GM12878 (cell line): Measurements from ENCODE around the gene FOSL1. TPM values are rescaled to one million over a fixed set of nuclear protein-coding genes. Genes with fewer than 3 reads are reported as not detected.

Experiments used
- ATAC-seq: fragments of 200-7000 bp; cut with Tn5 transposase; 3 replicates; pipeline ENCODE4 v1.9.1; 2020; ENCODE audit warnings: mild to moderate bottlenecking, moderate library complexity
- BruUV-seq: library from RNA; stranded (reverse); fragments of 400-500 nt; replicated peaks from 2 replicates; lab custom pipeline; 2021; lab: Mats Ljungman, UMichigan
- CTCF ChIA-PET: fragments of 300-600 bp; sonication (Branson Sonifier 250); formaldehyde crosslinking; extraction: SDS; loops from one replicate; lab custom pipeline; 2021; ENCODE audit warnings: inconsistent platforms; lab: Yijun Ruan, JAX
- POLR2A ChIA-PET: fragments of 350-600 bp; formaldehyde crosslinking; extraction: SDS; loops from one replicate; lab custom pipeline; 2021; ENCODE audit warnings: inconsistent platforms; lab: Charles Lee
- RAD21 ChIA-PET: fragments of 300-600 bp; sonication (Branson Sonifier 250); formaldehyde crosslinking; loops from one replicate; lab custom pipeline; 2023; ENCODE audit warnings: antibody characterized with exemption; ENCODE audit not compliant: unreplicated experiment; lab: Charles Lee
- SMC1A ChIA-PET: fragments of 300-600 bp; sonication (Branson Sonifier 250); formaldehyde crosslinking; loops from one replicate; lab custom pipeline; 2023; ENCODE audit not compliant: unreplicated experiment, uncharacterized antibody; lab: Charles Lee
- DNase-seq: peaks from one replicate; pipeline ENCODE4 v3.0.0-alpha.2; 2011; ENCODE audit warnings: low read depth, low spot score
- FAIRE-seq: peaks from 3 replicates; lab custom pipeline; 2011; peaks lifted over from hg19 to GRCh38; lab: Jason Lieb, UNC
- H2AFZ ChIP-seq: 2 replicates; pipeline ENCODE4 v1.6.0; 2011; ENCODE audit warnings: low read depth, low read length, control low read depth; ENCODE audit not compliant: control insufficient read depth
- H3K27ac ChIP-seq: 2 replicates; pipeline ENCODE4 v1.5.1; 2011; ENCODE audit warnings: control low read depth; ENCODE audit not compliant: control insufficient read depth, insufficient read depth
- H3K27me3 ChIP-seq, 2 experiments: replicated peaks in 1 of 2; 2 replicates each; pipeline versions ENCODE4 v1.6.0 to v1.6.1; 2011; ENCODE audit warnings: low read length in 1 of 2; ENCODE audit not compliant: control insufficient read depth in 2 of 2, insufficient read depth in 2 of 2
- H3K36me3 ChIP-seq, 2 experiments: 2 replicates each; pipeline ENCODE4 v1.5.1; 2011; ENCODE audit warnings: low read length in 1 of 2; ENCODE audit not compliant: control insufficient read depth in 2 of 2, insufficient read depth in 2 of 2
- H3K4me1 ChIP-seq: 2 replicates; pipeline ENCODE4 v1.6.1; 2011; ENCODE audit warnings: mild to moderate bottlenecking, low read length, moderate library complexity, mixed read lengths; ENCODE audit not compliant: control insufficient read depth, insufficient read depth
- H3K4me2 ChIP-seq: 2 replicates; pipeline ENCODE4 v1.6.0; 2011; ENCODE audit warnings: control low read depth; ENCODE audit not compliant: control insufficient read depth, insufficient read depth
- H3K4me3 ChIP-seq: fragments of 200-600 bp; sonication (generic); 2 replicates; pipeline ENCODE4 v1.5.1; 2016
- H3K79me2 ChIP-seq: 2 replicates; pipeline ENCODE4 v1.6.0; 2011; ENCODE audit warnings: low read length; ENCODE audit not compliant: control insufficient read depth, insufficient read depth
- H3K9ac ChIP-seq: 2 replicates; pipeline ENCODE4 v1.8.0; 2011; ENCODE audit warnings: low read length, control low read depth, mixed read lengths; ENCODE audit not compliant: control insufficient read depth, insufficient read depth
- H3K9me3 ChIP-seq: replicated peaks from 3 replicates; pipeline ENCODE4 v1.5.1; 2011; ENCODE audit warnings: mild to moderate bottlenecking, low read length; ENCODE audit not compliant: control insufficient read depth, insufficient read depth
- H4K20me1 ChIP-seq: 2 replicates; pipeline ENCODE4 v1.6.0; 2011; ENCODE audit not compliant: control insufficient read depth, insufficient read depth
- BRCA1 ChIP-seq: IDR thresholded peaks from 2 replicates; pipeline ENCODE4 v1.6.1; 2011; ENCODE audit warnings: low read depth, low read length, improper control_type of control experiment
- CBFB ChIP-seq: IDR thresholded peaks from 2 replicates; pipeline ENCODE4 v1.6.1; 2016; ENCODE audit warnings: antibody characterized with exemption, low read depth
- EP300 ChIP-seq, 2 experiments: fragments of 150-350 bp in 1 of 2; IDR thresholded peaks; 2 replicates each; pipeline ENCODE4 v1.6.1; 2011 to 2012; ENCODE audit warnings: low read depth in 2 of 2, low read length in 2 of 2, borderline replicate concordance in 1 of 2, improper control_type of control experiment in 1 of 2, inconsistent platforms in 1 of 2; ENCODE audit not compliant: control insufficient read depth in 1 of 2
- JUNB ChIP-seq: IDR thresholded peaks from 2 replicates; pipeline ENCODE4 v1.6.1; 2016; ENCODE audit warnings: antibody characterized with exemption, mild to moderate bottlenecking
- MEF2B ChIP-seq: fragments of 450-650 bp; IDR thresholded peaks from 2 replicates; pipeline ENCODE4 v1.6.1; 2018; ENCODE audit warnings: mild to moderate bottlenecking, moderate library complexity; ENCODE audit not compliant: partially characterized antibody, poor library complexity, severe bottlenecking
- MTA3 ChIP-seq: IDR thresholded peaks from 2 replicates; pipeline ENCODE4 v1.6.1; 2012; ENCODE audit warnings: low read length, inconsistent platforms, borderline replicate concordance
- NR2C1 ChIP-seq: fragments of 450-650 bp; IDR thresholded peaks from 2 replicates; pipeline ENCODE4 v1.6.1; 2017; ENCODE audit warnings: antibody characterized with exemption, mild to moderate bottlenecking, moderate library complexity
- POLR2A ChIP-seq: IDR thresholded peaks from 2 replicates; pipeline ENCODE4 v1.6.1; 2011; ENCODE audit warnings: low read depth, mild to moderate bottlenecking, low read length
- RUNX3 ChIP-seq: IDR thresholded peaks from 2 replicates; pipeline ENCODE4 v1.6.1; 2012; ENCODE audit warnings: low read length, inconsistent platforms
- WGBS: methylation state at CpG from one replicate; pipeline ENCODE4 v1.1.6; 2016; ENCODE audit warnings: low lambda C conversion rate; ENCODE audit not compliant: insufficient replicate concordance, insufficient coverage; ENCODE audit errors: missing lambda C conversion rate; 5-methylcytosine and 5-hydroxymethylcytosine counted together
- in situ Hi-C: fragments of 300-500 bp; cut with MboI; formaldehyde crosslinking; loops from 9 replicates; pipeline ENCODE4 v1.14.3; 2018; ENCODE audit warnings: mixed read lengths
- intact Hi-C: fragments of 100-400 bp; cut with micrococcal nuclease; formaldehyde crosslinking; loops from one replicate; pipeline ENCODE4 v1.14.2; 2022; ENCODE audit not compliant: unreplicated experiment
- polyA plus RNA-seq, 11 experiments: library from polyadenylated mRNA; depleted of rRNA in 4 of 11; unstranded in 6 of 11; stranded (reverse) in 5 of 11; fragments of >200 nt; fragmentation: Nextera tagmentation in 4 of 11; fragmentation: Illumina TruSeq in 1 of 11; extraction: Ambion mirVana in 4 of 11; extraction: Trizol in 1 of 11; gene quantifications; 1 replicate in 1 of 11; 2 replicates in 10 of 11; pipeline versions ENCODE4 v1.2.1 to v1.2.3, GENCODE V29; 2011 to 2016; ENCODE audit warnings: inconsistent platforms in 2 of 11, missing spikeins in 2 of 11, low read depth in 1 of 11
- total RNA-seq, 4 experiments: library from RNA; depleted of rRNA in 3 of 4; stranded (reverse); fragments of >200 nt in 3 of 4; fragmentation: Illumina TruSeq in 1 of 4; extraction: Trizol in 1 of 4; gene quantifications; 2 replicates each; pipeline versions ENCODE4 v1.2.1 to v1.2.3, GENCODE V29; 2013 to 2021
- TF ChIP-seq, protein P1 (sequence below): IDR thresholded peaks from 2 replicates; pipeline ENCODE4 v1.6.1; 2011; ENCODE audit warnings: low read depth, mild to moderate bottlenecking, low read length, moderate library complexity, borderline replicate concordance; ENCODE audit errors: extremely low read depth

The FOSL1 gene
- total and polyA plus RNA-seq, 10 of the 15 experiments (the other 5 are each of a cell fraction or from before 2014, with no cell fraction given) = 0.82 to 5.4 (median 2.1) TPM

DNA sequence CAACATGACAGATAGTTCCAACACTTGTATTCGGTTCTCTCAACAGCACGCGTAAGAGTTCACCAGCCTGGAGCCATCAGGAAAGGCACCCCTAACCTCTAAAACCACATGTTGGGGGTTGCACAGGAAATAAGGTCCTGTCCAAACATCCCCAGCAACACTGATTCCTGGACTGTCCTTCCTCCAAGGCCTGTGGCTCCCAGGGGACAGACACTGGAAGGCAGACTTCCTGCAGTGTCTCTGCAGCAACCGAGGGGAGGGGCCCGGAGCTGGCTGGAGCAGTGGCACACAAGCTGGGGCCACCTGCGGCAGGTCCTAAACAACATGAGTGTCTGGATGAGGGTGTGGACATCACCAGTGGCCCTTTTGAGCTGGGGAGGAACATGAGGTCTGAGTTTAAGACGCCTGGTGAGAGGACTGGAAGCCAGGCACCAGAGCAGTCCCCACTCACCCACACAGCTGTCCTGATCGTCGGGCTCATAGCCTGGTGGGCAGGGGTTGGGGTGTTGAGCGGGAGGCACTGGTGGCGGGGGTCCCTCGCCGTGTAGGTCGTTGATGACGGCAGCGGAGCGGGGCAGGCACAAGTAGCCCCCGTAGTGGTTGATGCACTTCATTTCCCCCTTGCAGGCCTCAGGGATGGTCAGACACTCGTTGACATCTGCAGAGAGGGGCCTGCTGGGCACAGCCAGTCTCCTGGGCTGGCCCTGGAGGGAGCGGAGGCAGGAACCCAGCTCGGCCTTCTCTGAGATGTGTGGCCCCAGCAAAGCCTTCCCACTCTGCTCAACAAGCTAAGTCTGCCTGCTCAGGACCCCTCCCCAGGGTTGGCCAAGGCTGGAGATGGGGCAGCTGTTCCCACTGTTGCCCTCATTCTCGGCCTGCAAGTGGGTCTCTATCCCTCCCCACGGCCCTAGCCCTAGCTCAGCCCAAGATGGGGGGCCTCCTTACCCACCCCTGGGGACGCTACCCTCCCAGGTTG is 29.2 kb downstream of the FOSL1 start:
- TF ChIP-seq MTA3 (0 out of 2 replicates have a peak, but pooled peaks have one; percentile 20), RUNX3 (0 out of 2 replicates have a peak, but pooled peaks have one; percentile 40), JUNB (no peak), EP300 (IDR thresholded peaks at IDR 0.05; ENCODE audit: borderline replicate concordance in 1 of 2, control insufficient read depth in 1 of 2, low read depth in 2 of 2, low read length in 2 of 2) (no peak), BRCA1 (no peak), POLR2A (peak; percentile 8; the same call in 1 of the 2 replicates), NR2C1 (no peak), MEF2B (peak; percentile 17), CBFB (peak; percentile 12; the same call in 1 of the 2 replicates)
- TF ChIP-seq, protein P1, sequence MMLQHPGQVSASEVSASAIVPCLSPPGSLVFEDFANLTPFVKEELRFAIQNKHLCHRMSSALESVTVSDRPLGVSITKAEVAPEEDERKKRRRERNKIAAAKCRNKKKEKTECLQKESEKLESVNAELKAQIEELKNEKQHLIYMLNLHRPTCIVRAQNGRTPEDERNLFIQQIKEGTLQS = no peak
- Histone ChIP-seq H3K4me2 (no peak overlapping the region), H3K9me3 (no peaks in the 10 kb centered on the region), H3K4me1 (peaks cover 11% of the 10 kb centered on the region), H3K79me2 (no peaks in the 10 kb centered on the region), H3K36me3 (peaks cover 5 to 9% of the 10 kb centered on the region in 2 experiments; a peak in 3 of 4 replicates), H2AFZ (no peak overlapping the region), H3K27ac (no peak overlapping the region), H3K27me3 (no peaks in the 10 kb centered on the region), H3K4me3 (no peak overlapping the region), H4K20me1 (no peaks in the 10 kb centered on the region), H3K9ac (no peak overlapping the region)
- POLR2A ChIA-PET = interaction anchor here (0.6 to 4.5 kb wide), 4 partner anchors 10 to 19 kb away, joined by 3 to 44 read pairs (median 4); partner anchors contain the start of genes CCDC85B, FIBP and MUS81
- no TSS peak for BruUV-seq
- CTCF ChIA-PET = interaction anchor here (1.1 to 4.5 kb wide), 5 partner anchors 11 to 91 kb away, joined by 3 to 41 read pairs (median 8); partner anchors contain the start of genes CCDC85B, CFL1, FIBP and MUS81
- in situ Hi-C loops = loop anchor here (25.0 kb wide), 1 partner anchor 1634 kb away; the partner anchor contains the start of genes DNAJC4, FKBP2, NUDT22 and PPP1R14B
- ATAC-seq (peak; percentile 2; the same call in 1 of the 3 replicates), DNase-seq (no peak), FAIRE-seq (no peak)
- RAD21 ChIA-PET = interaction anchor here (1.0 to 1.3 kb wide), 2 partner anchors 11 to 17 kb away, joined by 3 to 5 read pairs; partner anchors contain the start of genes FIBP and MUS81
- intact Hi-C loops = no loop called here
- SMC1A ChIA-PET = interaction anchor here (1.4 to 2.3 kb wide), 3 partner anchors 11 to 19 kb away, joined by 4 to 7 read pairs (median 6); partner anchors contain the start of genes CCDC85B and MUS81
- WGBS = 41% methylated on average over 24 of the region's 24 CpGs
